ENCODE results near the gene AIRE. TPM values are rescaled to one million over a fixed set of nuclear protein-coding genes. Genes with fewer than 3 reads are reported as not detected.

AIRE gene
- total and polyA plus RNA-seq, 2 of the 13 experiments (the other 11 are each of a cell fraction or from before 2014, with no cell fraction given): not detected

- no peak for TF ChIP-seq ZNF710 (CRISPR knock-in tag; IDR thresholded peaks at IDR 0.05; ENCODE audit: borderline replicate concordance)
- no peak for TF ChIP-seq TCF7 (IDR thresholded peaks at IDR 0.05; ENCODE audit: low read depth)
- TF ChIP-seq ZNF839 (CRISPR knock-in tag; IDR thresholded peaks at IDR 0.05; ENCODE audit: borderline replicate concordance): no peak
- no peak for TF ChIP-seq MEIS2 (CRISPR knock-in tag; IDR thresholded peaks at IDR 0.05)
- no peak for TF ChIP-seq GATAD2A (CRISPR knock-in tag; IDR thresholded peaks at IDR 0.05)
- TF ChIP-seq PHF21A (CRISPR knock-in tag; IDR thresholded peaks at IDR 0.05): no peak
- no peak for TF ChIP-seq NR2F2 (IDR thresholded peaks at IDR 0.05; ENCODE audit: borderline replicate concordance, low read depth)
Measured at GRCh38 chr21:44260066-44260465, 25.6 kb upstream of the AIRE start (continued).

GRCh38 chr21:44260791-44261631, 24.7 kb upstream of the AIRE start:
- no peak overlapping the region for H3K9ac ChIP-seq (ENCODE audit: insufficient read depth, low read depth, low read length)
- peaks cover 23% of the 10 kb centered on the region for H3K4me1 ChIP-seq (ENCODE audit: insufficient read depth, low read length)
- no peak overlapping the region for H3K4me3 ChIP-seq (replicated peaks in 1 of 3; ENCODE audit: insufficient read depth in 1 of 3, low read depth in 2 of 3, low read length in 3 of 3)
- H3K27ac ChIP-seq (ENCODE audit: extremely low read length, insufficient read depth, low read length): no peak overlapping the region
- ATAC-seq (peak; percentile 12), DNase-seq (ENCODE audit: low spot score) (no peak), FAIRE-seq (no peak)
- H3K79me2 ChIP-seq (ENCODE audit: insufficient read depth, low read length): no peaks in the 10 kb centered on the region
- in situ Hi-C loops (cut with HindIII; ENCODE audit: extremely low pct_ligation_motif_present, low pct_unique_long_range_greater_than_20kb): no loop called here
- 41% methylated on average over 10 of the region's 19 CpGs for WGBS (ENCODE audit: low lambda C conversion rate)
- H3K9me3 ChIP-seq (ENCODE audit: low read length): no peaks in the 10 kb centered on the region
- CTCF ChIA-PET (ENCODE audit: low intra/inter-chr PET ratio, low total read pairs): no interaction called here
- H4K20me1 ChIP-seq (ENCODE audit: insufficient read depth, low read length): no peaks in the 10 kb centered on the region
- H3K4me2 ChIP-seq (ENCODE audit: low read depth, low read length): no peak overlapping the region
- POLR2A ChIA-PET: no interaction called here
- H2AFZ ChIP-seq (ENCODE audit: low read length): no peak overlapping the region
- intact Hi-C loops (cut with micrococcal nuclease; ENCODE audit: unreplicated experiment): no loop called here
- H3K27me3 ChIP-seq (ENCODE audit: control insufficient read depth in 1 of 2, insufficient read depth in 2 of 2, low read length in 2 of 2): peaks cover under 1 to 13% of the 10 kb centered on the region in 2 experiments; a peak in 2 of 5 replicates
- BruUV-seq (replicated peaks): no TSS peak
- H3K36me3 ChIP-seq (replicated peaks in 1 of 2; ENCODE audit: control insufficient read depth in 1 of 2, insufficient read depth in 2 of 2, low read length in 2 of 2): no peaks in the 10 kb centered on the region
- TF ChIP-seq PBX2 (CRISPR knock-in tag; IDR thresholded peaks at IDR 0.05) (no peak), THRA (CRISPR knock-in tag; IDR thresholded peaks at IDR 0.05; ENCODE audit: borderline replicate concordance) (no peak), FIP1L1 (IDR thresholded peaks at IDR 0.05; ENCODE audit: borderline replicate concordance, insufficient read depth, low read depth, low read length) (no peak), PHB2 (IDR thresholded peaks at IDR 0.05; ENCODE audit: partially characterized antibody) (no peak), ZNF761 (CRISPR knock-in tag; conservative IDR thresholded peaks at IDR 0.05) (no peak), FOXK2 (IDR thresholded peaks at IDR 0.05) (no peak), MEIS2 (CRISPR knock-in tag; IDR thresholded peaks at IDR 0.05) (no peak), ZBTB39 (CRISPR knock-in tag; IDR thresholded peaks at IDR 0.05) (no peak), MIXL1 (CRISPR knock-in tag; IDR thresholded peaks at IDR 0.05) (no peak)

Measured in HepG2 (cell line).